NB4 (cell line): ENCODE data around the gene CT45A10.
"Not testable (repeated sequence)": the region's sequence is repeated elsewhere in the genome, so short reads cannot be mapped to it uniquely, and the experiment has no call there.

Experiments
- CTCF ChIP-seq: IDR thresholded peaks from one replicate; pipeline ENCODE4 v1.5.1; 2012; ENCODE audit warnings: low read depth, low read length
- POLR2A ChIP-seq: IDR thresholded peaks from 2 replicates; pipeline ENCODE4 v1.6.1; 2011; ENCODE audit warnings: mild to moderate bottlenecking; ENCODE audit not compliant: insufficient read length; ENCODE audit errors: extremely low read depth

- not testable (repeated sequence) for TF ChIP-seq CTCF, POLR2A
Measured at GRCh38 chrX:135920516-135920915, 27.3 kb upstream of the CT45A10 start.
